NCI-H1436 (cell line): ENCODE measurements around the gene DNAH14.
"Not testable (repeated sequence)": the region's sequence is repeated elsewhere in the genome, so short reads cannot be mapped to it uniquely, and the experiment has no call there.

Experiments
- DNase-seq: peaks from one replicate; lab custom pipeline; 2025; lab: John Stamatoyannopoulos, UW

Gene DNAH14

DNA sequence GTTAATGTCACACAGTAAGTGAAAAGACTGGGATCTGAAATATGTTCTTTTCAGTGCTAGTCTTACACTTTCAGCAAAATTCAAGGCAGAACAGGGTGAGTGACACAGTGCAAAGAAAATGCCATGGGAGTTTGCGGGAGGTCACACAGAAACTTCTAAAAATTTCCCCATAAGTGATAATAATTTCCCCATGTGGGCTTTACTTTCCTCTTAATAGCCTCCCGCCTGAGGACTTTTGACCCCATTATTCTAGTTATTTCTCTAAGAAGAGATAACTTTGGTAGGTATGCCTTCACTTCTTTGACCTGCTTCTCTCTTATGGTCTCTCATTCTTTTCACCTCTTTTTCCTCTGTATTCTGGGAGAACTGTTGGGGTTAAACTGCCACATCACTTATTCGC is 8.1 kb upstream of the DNAH14 start:
- DNase-seq, result no peak

DNA sequence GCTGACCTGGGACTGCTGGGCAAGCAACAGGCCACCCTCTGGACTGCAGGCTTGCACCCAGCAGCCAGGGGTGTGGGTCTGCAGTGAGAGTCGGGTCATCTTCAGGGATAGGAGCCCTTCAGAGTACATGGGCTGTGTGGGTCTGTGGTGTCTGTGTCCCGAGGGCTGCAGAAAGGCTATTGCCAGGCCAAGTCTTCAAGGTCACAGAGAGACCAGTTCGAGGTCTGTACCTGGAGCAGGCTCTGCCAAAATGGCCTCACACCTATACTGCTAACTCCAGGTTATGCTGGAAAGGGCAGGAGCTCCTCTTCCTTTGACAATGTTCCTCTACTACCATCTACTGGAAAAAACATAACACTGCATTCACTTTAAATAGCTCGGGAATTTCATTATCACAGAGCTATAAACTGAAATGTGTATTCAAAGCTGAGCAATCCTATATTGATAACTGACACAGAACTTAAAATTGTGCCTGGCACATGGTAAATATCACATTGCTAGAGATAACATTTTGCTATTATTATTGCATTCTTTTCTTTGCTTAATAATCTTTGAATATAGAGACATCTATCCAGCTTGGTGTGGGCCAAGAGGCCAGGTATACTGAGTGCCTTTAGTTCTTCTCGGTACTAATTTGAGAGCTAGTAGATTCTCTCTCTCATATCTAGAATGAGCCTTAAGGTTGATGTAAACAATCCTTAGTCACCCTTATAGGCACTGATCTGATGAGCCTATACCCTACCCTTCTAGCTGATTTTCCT is 6.9 kb upstream of the DNAH14 start:
- peak; percentile 50 for DNase-seq

- DNase-seq, result no peak
Measured at GRCh38 chr1:224923726-224924125, 5.7 kb upstream of the DNAH14 start.

GRCh38 chr1:224927631-224928030 is 1.8 kb upstream of the DNAH14 start:
- DNase-seq, result not testable (repeated sequence)

DNA sequence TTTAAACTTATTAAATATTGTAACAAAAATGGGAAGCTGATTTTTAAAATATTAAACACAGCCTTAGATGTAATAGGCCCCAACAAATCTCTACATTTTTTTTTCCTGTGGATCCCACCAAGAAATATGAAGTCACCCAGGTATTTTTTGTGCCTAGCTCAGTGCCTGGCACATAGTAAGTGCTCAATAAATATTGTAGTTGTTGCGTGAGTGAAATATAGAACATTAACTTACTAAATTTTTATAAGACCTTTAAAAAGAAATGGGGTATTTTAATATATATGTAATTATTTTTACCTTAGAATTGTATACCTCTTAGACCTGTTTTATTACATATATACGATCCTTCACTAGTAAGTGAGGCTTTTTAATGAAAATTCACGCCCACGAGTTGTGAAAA is 569 bp upstream of the DNAH14 start:
- DNase-seq, result no peak

DNA sequence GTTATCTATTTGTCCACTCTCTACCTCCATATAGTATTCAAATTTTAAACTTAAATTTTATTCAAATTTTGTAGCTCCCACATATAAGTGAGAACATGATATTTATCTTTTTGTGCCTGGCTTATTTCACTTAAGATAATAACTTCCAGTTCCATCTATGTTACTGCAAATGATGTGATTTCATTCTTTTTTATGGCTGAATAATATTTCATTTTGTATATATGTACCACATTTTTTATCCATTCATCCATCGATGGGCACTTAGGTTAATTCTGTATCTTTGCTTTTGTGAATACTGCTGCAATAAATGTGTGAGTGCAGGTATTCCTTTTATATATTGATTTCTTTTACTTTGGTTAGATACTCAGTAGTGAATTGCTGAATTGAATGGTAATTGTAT is 2.1 kb downstream of the DNAH14 start:
- no peak for DNase-seq

DNA sequence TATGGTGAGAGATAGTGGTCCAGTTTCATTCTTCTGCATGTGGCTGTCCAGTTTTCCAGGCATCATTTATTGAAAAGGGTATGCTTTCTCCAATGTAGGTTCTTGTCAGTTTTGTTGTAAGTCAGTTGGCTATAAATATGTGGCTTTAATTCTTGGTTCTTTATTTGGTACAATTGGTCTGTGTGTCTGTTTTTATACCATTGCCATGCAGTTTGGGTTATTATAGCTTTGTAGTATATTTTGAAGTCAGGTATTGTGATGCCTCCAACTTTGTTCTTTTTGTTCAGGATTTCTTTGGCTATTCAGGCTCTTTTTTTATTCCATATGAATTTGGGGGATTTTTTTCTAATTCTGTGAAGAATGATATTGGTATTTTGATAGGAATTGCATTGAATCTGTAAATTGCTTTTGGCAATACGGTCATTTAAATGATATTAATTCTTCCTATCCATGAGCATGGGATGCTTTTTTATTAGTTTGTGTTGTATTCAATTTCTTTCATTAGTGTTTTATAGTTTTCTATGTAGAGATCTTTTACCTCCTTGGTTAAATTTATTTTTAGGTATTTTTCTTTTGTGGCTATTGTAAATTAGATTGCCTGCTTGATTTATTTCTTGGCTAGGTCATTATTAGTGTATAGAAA is 3.3 kb downstream of the DNAH14 start:
- no peak for DNase-seq

GRCh38 chr1:224933584-224933983 is 4.1 kb downstream of the DNAH14 start:
- no peak for DNase-seq

DNA sequence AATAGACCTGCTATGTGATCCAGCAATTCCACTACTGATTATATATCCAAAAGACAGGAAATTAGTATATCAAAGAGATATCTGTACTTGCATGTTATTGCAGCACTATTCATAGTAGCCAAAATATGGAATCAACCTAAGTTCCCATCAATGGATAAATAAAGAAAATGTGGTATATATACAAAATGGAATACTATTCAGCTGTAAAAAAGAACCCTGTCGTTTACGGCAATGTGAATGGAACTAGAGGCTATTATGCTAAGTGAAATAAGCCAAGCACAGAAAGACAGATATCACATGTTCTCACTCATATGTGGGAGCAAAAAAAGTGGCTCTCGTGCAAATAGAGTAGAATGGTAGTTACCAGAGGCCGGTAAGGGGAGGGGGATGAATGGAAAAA is 9.2 kb downstream of the DNAH14 start:
- no peak for DNase-seq

GRCh38 chr1:224939844-224940425 is 10.5 kb downstream of the DNAH14 start:
- no peak for DNase-seq

DNA sequence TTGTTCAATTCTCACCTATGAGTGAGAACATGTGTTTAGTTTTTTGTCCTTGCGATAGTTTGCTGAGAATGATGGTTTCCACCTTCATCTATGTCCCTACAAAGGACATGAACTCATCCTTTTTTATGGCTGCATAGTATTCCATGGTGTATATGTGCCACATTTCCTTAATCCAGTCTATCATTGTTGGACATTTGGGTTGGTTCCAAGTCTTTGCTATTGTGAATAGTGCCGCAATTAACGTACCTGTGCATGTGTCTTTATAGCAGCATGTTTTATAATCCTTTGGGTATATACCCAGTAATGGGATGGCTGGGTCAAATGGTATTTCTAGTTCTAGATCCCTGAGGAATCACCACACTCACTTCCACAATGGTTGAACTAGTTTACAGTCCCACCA is 11.3 kb downstream of the DNAH14 start:
- DNase-seq, result not testable (repeated sequence)

GRCh38 chr1:224945651-224946348 is 16.3 kb downstream of the DNAH14 start:
- DNase-seq, result not testable (repeated sequence)

DNA sequence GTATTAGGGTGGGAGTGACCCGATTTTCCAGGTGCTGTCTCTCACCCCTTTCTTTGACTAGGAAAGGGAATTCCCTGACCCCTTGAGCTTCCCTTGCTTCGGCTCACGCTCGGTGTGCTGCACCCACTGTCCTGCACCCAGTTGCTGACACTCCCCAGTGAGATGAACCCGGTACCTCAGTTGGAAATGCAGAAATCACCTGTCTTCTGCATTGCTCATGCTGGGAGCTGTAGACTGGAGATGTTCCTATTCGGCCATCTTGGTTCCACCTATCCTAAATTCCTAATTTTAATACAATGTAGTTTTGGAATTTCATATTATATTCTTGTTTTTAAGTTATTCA is 16.8 kb downstream of the DNAH14 start:
- DNase-seq, result not testable (repeated sequence)

DNA sequence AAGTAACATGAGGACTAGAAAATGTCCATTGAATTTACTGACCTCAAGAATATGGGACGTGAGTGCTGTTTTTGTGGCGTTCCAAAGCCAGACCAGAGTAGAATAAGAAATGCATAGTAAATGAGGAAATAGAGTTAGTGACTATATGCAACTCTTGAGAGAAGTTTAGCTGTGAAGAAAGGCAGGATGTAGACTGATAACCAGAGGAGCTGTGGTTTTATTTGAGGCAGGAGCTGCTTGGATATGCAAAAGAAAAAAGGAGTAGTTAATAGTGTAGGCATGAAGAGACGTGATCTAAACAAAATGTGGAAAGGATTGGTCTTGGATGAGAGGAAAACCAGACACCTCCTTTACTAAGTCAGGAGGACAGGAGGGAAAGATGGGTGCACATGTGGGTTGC is 28.2 kb downstream of the DNAH14 start:
- no peak for DNase-seq

DNA sequence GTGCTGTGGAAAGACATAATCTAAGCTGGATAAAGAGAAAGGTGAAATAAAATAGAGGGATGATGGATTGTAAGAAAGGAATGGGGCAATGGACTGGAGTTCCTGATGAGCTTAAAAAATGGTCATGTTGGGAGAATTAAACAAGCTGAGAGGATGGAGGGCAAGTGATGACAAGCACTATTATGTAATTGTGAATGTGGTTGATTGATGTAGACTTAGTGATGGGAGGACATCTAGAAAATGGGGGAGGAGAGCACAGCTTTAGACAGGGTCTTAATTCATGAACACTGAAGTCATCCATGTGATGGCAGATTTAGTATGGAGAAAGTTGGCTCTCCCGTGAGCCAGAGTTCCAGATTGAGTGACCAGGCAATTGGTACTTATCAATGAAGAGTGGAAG is 29.0 kb downstream of the DNAH14 start:
- DNase-seq, result no peak

DNA sequence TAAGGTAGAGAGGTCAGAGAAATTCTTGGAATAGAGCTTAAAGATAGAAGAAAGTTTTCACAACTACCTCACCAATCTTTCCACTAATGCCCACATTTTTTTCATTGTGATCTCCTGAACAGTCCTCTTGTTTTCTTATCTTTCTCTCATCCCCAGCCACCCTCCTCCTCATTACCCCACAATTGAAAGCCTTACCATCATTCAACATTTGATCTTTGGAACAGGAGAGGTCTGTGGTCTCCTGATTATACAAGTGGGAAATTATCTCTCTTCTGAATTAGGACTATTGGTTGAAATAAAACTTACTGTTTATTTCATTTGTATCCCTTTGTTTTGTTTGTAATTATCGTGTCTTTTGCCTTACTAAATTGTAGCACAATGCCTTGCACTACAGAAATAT is 29.6 kb downstream of the DNAH14 start:
- no peak for DNase-seq

GRCh38 chr1:224959656-224960055 is 30.2 kb downstream of the DNAH14 start:
- no peak for DNase-seq

DNA sequence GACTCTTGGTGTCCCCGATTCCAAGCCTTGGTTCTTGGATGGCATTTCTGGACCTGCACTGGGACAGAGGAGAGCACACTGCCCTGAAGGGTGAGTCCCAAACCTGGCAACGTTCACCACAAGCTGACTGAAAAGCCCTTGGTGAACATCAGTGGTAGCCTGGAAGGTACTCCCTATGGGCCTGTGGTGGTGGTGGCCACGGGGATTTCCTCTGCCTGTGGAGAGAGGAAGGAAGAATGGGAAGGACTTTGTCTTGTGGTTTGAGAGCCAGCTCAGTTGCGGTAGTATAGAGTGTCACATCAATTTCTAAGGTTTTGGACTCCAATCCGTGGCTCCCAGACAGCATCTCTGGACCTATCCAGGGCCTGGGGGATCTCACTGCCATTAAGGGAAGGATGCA is 50.7 kb downstream of the DNAH14 start:
- DNase-seq, result no peak

- not testable (repeated sequence) for DNase-seq
Measured at GRCh38 chr1:224981922-224982354, 52.5 kb downstream of the DNAH14 start.

DNA sequence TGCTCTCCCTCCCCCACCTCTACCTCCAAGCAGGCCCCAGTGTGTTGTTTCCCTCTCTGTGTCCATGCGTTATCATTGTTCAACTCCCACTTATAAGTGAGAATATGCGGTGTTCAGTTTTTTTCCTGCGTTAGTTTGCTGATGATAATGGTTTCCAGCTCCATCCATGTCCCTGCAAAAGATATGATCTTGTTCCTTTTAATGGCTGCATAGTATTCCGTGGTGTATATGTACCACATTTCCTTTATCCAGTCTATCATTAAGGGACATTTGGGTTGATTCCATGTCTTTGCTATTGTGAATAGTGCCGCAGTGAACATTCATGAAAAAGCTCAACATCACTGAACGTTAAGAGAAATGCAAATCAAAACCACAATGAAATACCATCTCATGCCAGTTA is 58.6 kb downstream of the DNAH14 start:
- DNase-seq, result no peak

- DNase-seq, result no peak
Measured at GRCh38 chr1:224989615-224990014, 60.1 kb downstream of the DNAH14 start.

DNA sequence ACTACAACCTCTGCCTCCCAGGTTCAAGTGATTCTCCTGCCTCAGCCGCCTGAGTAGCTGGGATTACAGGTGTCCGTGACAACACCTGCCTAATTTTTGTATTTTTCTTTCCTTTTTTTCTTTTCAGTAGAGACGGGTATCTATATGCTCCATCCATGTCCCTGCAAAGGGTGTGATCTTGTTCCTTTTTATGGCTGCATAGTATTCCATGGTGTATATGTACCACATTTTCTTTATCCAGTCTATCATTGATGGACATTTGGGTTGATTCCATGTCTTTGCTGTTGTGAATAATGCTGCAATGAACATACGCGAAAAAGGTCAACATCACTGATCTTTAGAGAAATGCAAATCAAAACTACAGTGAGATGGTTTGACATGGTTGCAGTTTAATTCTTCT is 62.1 kb downstream of the DNAH14 start:
- not testable (repeated sequence) for DNase-seq

- DNase-seq, result no peak
Measured at GRCh38 chr1:224995602-224996001, 66.1 kb downstream of the DNAH14 start.
